GM10266 (cell line): ENCODE measurements around the gene FKRP.
"Not testable (repeated sequence)": the region's sequence is repeated elsewhere in the genome, so short reads cannot be mapped to it uniquely, and the experiment has no call there.

ENCODE experiments used
- DNase-seq: peaks from one replicate; pipeline ENCODE4 v3.0.0; 2012; ENCODE audit errors: extremely low spot score
- CTCF ChIP-seq: IDR thresholded peaks from 2 replicates; pipeline ENCODE4 v1.5.1; 2012; ENCODE audit warnings: mild to moderate bottlenecking, low read depth; ENCODE audit not compliant: control insufficient read depth, insufficient read depth; ENCODE audit errors: missing control alignments

The FKRP gene

DNA sequence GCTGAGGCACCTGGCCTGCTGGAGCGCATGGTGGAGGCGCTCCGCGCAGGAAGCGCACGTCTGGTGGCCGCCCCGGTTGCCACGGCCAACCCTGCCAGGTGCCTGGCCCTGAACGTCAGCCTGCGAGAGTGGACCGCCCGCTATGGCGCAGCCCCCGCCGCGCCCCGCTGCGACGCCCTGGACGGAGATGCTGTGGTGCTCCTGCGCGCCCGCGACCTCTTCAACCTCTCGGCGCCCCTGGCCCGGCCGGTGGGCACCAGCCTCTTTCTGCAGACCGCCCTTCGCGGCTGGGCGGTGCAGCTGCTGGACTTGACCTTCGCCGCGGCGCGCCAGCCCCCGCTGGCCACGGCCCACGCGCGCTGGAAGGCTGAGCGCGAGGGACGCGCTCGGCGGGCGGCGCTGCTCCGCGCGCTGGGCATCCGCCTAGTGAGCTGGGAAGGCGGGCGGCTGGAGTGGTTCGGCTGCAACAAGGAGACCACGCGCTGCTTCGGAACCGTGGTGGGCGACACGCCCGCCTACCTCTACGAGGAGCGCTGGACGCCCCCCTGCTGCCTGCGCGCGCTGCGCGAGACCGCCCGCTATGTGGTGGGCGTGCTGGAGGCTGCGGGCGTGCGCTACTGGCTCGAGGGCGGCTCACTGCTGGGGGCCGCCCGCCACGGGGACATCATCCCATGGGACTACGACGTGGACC is 10.1 kb downstream of the FKRP start:
- DNase-seq, result no peak
- TF ChIP-seq CTCF, result no peak

- TF ChIP-seq CTCF, result no peak
- no peak for DNase-seq
These were observed 10.7 kb downstream of the FKRP start for GRCh38 chr19:46756544-46756888.

GRCh38 chr19:46759206-46759605 is 13.3 kb downstream of the FKRP start:
- TF ChIP-seq CTCF, result no peak
- DNase-seq, result no peak

DNA sequence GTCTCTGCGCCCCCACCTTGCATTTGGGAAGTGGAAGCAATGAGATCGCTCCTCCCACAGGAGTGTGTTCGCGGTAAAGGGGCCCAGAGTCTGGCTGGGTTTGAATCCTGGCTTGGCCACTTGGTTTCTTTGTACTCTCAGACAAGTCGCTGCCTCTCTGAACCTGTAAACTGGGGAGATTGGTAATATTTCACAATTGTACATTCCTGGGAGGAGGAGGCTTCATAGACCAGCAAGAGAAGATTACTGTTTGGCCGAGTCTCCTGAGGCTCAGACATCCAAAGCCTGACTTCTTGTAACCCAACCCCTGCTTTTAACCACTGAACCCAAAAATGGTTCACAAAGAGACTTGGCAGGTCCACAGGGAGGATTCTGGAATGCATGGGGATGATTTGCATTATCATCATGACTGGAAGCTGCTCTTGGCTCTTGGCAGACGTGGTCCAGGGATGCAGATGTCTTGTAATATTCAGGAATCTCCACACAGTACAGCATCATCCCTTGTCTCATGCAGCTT is 14.0 kb downstream of the FKRP start:
- no peak for TF ChIP-seq CTCF
- no peak for DNase-seq

DNA sequence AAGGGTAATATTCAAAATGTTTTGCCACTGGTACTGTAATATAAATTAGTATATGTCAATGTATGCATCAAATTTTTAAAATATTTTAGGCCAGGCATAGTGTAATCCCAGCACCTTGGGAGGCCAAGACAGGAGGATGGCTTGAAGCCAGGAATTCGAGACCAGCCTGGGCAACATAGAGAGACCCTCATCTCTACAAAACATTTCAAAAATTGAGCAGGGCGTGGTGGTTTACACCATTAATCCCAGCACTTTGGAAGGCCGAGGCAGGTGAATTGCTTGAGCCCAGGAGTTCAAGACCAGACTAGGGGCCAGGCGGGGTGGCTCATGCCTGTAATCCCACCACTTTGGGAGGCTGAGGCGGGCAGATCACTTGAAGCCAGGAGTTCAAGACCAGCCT is 14.5 kb downstream of the FKRP start:
- no peak for TF ChIP-seq CTCF
- DNase-seq, result no peak

- not testable (repeated sequence) for DNase-seq
These were observed 15.0 kb downstream of the FKRP start for GRCh38 chr19:46760897-46761296.

- DNase-seq, result no peak
- TF ChIP-seq CTCF, result no peak
These were observed 15.6 kb downstream of the FKRP start for GRCh38 chr19:46761418-46761831.
